Measurements from ENCODE around the gene SF3A1.

SF3A1 gene

GRCh38 chr22:30400159-30400558, 43.5 kb upstream of the SF3A1 start:
- peaks cover 5% of the 10 kb centered on the region for H3K4me1 ChIP-seq (ENCODE audit: insufficient read depth, insufficient read length)
- no peak for DNase-seq (ENCODE audit: low read depth, low spot score)
- H3K9me3 ChIP-seq (ENCODE audit: insufficient read depth, low read length) = no peaks in the 10 kb centered on the region
- TF ChIP-seq SUZ12 (IDR thresholded peaks at IDR 0.05; ENCODE audit: extremely low read depth, insufficient read depth, insufficient read length) = no peak
- TF ChIP-seq ZNF274 (IDR thresholded peaks at IDR 0.05; ENCODE audit: low read depth, low read length) = no peak
- no peak for TF ChIP-seq YY1 (IDR thresholded peaks at IDR 0.05; ENCODE audit: insufficient read depth, insufficient read length)
- H3K36me3 ChIP-seq (ENCODE audit: insufficient read depth, insufficient read length, low read length) = no peaks in the 10 kb centered on the region
- H3K9ac ChIP-seq (ENCODE audit: insufficient read length, low read depth) = peak overlapping the region; percentile 21
- peaks cover 37% of the 10 kb centered on the region for H3K27me3 ChIP-seq (ENCODE audit: insufficient read depth, insufficient read length)
- H3K4me3 ChIP-seq (ENCODE audit: insufficient read length, low read depth) = no peak overlapping the region

- Histone ChIP-seq H3K9me3 (ENCODE audit: insufficient read depth, low read length) (no peaks in the 10 kb centered on the region), H3K4me1 (ENCODE audit: insufficient read depth, insufficient read length) (peaks cover 5% of the 10 kb centered on the region), H3K4me3 (ENCODE audit: insufficient read length, low read depth) (no peak overlapping the region), H3K36me3 (ENCODE audit: insufficient read depth, insufficient read length, low read length) (no peaks in the 10 kb centered on the region), H3K9ac (ENCODE audit: insufficient read length, low read depth) (no peak overlapping the region), H3K27me3 (ENCODE audit: insufficient read depth, insufficient read length) (peaks cover 41% of the 10 kb centered on the region)
- no peak for DNase-seq (ENCODE audit: low read depth, low spot score)
- no peak for TF ChIP-seq YY1 (IDR thresholded peaks at IDR 0.05; ENCODE audit: insufficient read depth, insufficient read length)
- no peak for TF ChIP-seq SUZ12 (IDR thresholded peaks at IDR 0.05; ENCODE audit: extremely low read depth, insufficient read depth, insufficient read length)
- no peak for TF ChIP-seq ZNF274 (IDR thresholded peaks at IDR 0.05; ENCODE audit: low read depth, low read length)
Observed at GRCh38 chr22:30399718-30400117, 43.0 kb upstream of the SF3A1 start.

- no peaks in the 10 kb centered on the region for H3K9me3 ChIP-seq (ENCODE audit: insufficient read depth, low read length)
- peaks cover 5% of the 10 kb centered on the region for H3K4me1 ChIP-seq (ENCODE audit: insufficient read depth, insufficient read length)
- DNase-seq (ENCODE audit: low read depth, low spot score) = no peak
- H3K27me3 ChIP-seq (ENCODE audit: insufficient read depth, insufficient read length) = peaks cover 42% of the 10 kb centered on the region
- no peak overlapping the region for H3K4me3 ChIP-seq (ENCODE audit: insufficient read length, low read depth)
- H3K9ac ChIP-seq (ENCODE audit: insufficient read length, low read depth) = no peak overlapping the region
- H3K36me3 ChIP-seq (ENCODE audit: insufficient read depth, insufficient read length, low read length) = no peaks in the 10 kb centered on the region
- TF ChIP-seq ZNF274 (IDR thresholded peaks at IDR 0.05; ENCODE audit: low read depth, low read length) (no peak), YY1 (IDR thresholded peaks at IDR 0.05; ENCODE audit: insufficient read depth, insufficient read length) (no peak), SUZ12 (IDR thresholded peaks at IDR 0.05; ENCODE audit: extremely low read depth, insufficient read depth, insufficient read length) (no peak)
Observed at GRCh38 chr22:30398685-30399680, 42.3 kb upstream of the SF3A1 start.

GRCh38 chr22:30397656-30398635, 41.3 kb upstream of the SF3A1 start:
- peak overlapping the region; percentile 38 for H3K9ac ChIP-seq (ENCODE audit: insufficient read length, low read depth)

GRCh38 chr22:30396871-30397655, 40.4 kb upstream of the SF3A1 start, which contains the start of gene SEC14L2:
TSS of gene SEC14L2 (plus strand) at chr22:30397018. CDS start at chr22:30397117, 99 bp downstream.
- Histone ChIP-seq H3K36me3 (ENCODE audit: insufficient read depth, insufficient read length, low read length) (no peaks in the 10 kb centered on the region), H3K4me1 (ENCODE audit: insufficient read depth, insufficient read length) (peaks cover 8% of the 10 kb centered on the region), H3K27me3 (ENCODE audit: insufficient read depth, insufficient read length) (peaks cover 42% of the 10 kb centered on the region), H3K4me3 (ENCODE audit: insufficient read length, low read depth) (peak within 1 kb of the TSS; percentile 47), H3K9me3 (ENCODE audit: insufficient read depth, low read length) (no peaks in the 10 kb centered on the region), H3K9ac (ENCODE audit: insufficient read length, low read depth) (peak within 1 kb of the TSS; percentile 0)
- TF ChIP-seq SUZ12 (IDR thresholded peaks at IDR 0.05; ENCODE audit: extremely low read depth, insufficient read depth, insufficient read length) (no peak), ZNF274 (IDR thresholded peaks at IDR 0.05; ENCODE audit: low read depth, low read length) (no peak), YY1 (IDR thresholded peaks at IDR 0.05; ENCODE audit: insufficient read depth, insufficient read length) (no peak)
- DNase-seq (ENCODE audit: low read depth, low spot score) = no peak

More at GRCh38 chr22:30397656-30398635, 41.3 kb upstream of the SF3A1 start:
- Histone ChIP-seq H3K4me3 (ENCODE audit: insufficient read length, low read depth) (peak overlapping the region; percentile 47), H3K4me1 (ENCODE audit: insufficient read depth, insufficient read length) (peaks cover 8% of the 10 kb centered on the region), H3K27me3 (ENCODE audit: insufficient read depth, insufficient read length) (peaks cover 42% of the 10 kb centered on the region), H3K9me3 (ENCODE audit: insufficient read depth, low read length) (no peaks in the 10 kb centered on the region), H3K36me3 (ENCODE audit: insufficient read depth, insufficient read length, low read length) (no peaks in the 10 kb centered on the region)
- no peak for DNase-seq (ENCODE audit: low read depth, low spot score)
- TF ChIP-seq ZNF274 (IDR thresholded peaks at IDR 0.05; ENCODE audit: low read depth, low read length) = no peak
- no peak for TF ChIP-seq SUZ12 (IDR thresholded peaks at IDR 0.05; ENCODE audit: extremely low read depth, insufficient read depth, insufficient read length)

GRCh38 chr22:30393885-30394284, 37.2 kb upstream of the SF3A1 start:
- TF ChIP-seq ZNF274 (IDR thresholded peaks at IDR 0.05; ENCODE audit: low read depth, low read length) (no peak), YY1 (IDR thresholded peaks at IDR 0.05; ENCODE audit: insufficient read depth, insufficient read length) (no peak), SUZ12 (IDR thresholded peaks at IDR 0.05; ENCODE audit: extremely low read depth, insufficient read depth, insufficient read length) (no peak)
- DNase-seq (ENCODE audit: low read depth, low spot score) = no peak
- Histone ChIP-seq H3K4me3 (ENCODE audit: insufficient read length, low read depth) (no peak overlapping the region), H3K9ac (ENCODE audit: insufficient read length, low read depth) (no peak overlapping the region), H3K36me3 (ENCODE audit: insufficient read depth, insufficient read length, low read length) (no peaks in the 10 kb centered on the region), H3K27me3 (ENCODE audit: insufficient read depth, insufficient read length) (peaks cover 41% of the 10 kb centered on the region), H3K9me3 (ENCODE audit: insufficient read depth, low read length) (no peaks in the 10 kb centered on the region), H3K4me1 (ENCODE audit: insufficient read depth, insufficient read length) (peaks cover 13% of the 10 kb centered on the region)

Measured in NT2/D1 (cell line).